Calu3 (cell line): ENCODE results near the gene CAPN10. TPM values are rescaled to one million over a fixed set of nuclear protein-coding genes. Genes with fewer than 3 reads are reported as not detected.
"Not testable (repeated sequence)": the region's sequence is repeated elsewhere in the genome, so short reads cannot be mapped to it uniquely, and the experiment has no call there.

ENCODE experiments used
- BruUV-seq: library from RNA; stranded (reverse); fragments of 400-500 nt; replicated peaks from 2 replicates; lab custom pipeline; 2021; lab: Mats Ljungman, UMichigan
- CTCF ChIA-PET: fragments of 300-600 bp; sonication (Branson Sonifier 250); formaldehyde crosslinking; loops from one replicate; lab custom pipeline; 2022; ENCODE audit warnings: antibody characterized with exemption; lab: Charles Lee
- DNase-seq: peaks from one replicate; pipeline ENCODE4 v3.0.0; 2022
- H3K27ac Mint-ChIP-seq: one replicate; pipeline ENCODE4 v1.8.0; 2022; ENCODE audit warnings: mixed read lengths; ENCODE audit not compliant: unreplicated experiment
- H3K27me3 Mint-ChIP-seq: one replicate; pipeline ENCODE4 v1.8.0; 2022; ENCODE audit warnings: mixed read lengths; ENCODE audit not compliant: unreplicated experiment
- H3K36me3 Mint-ChIP-seq: one replicate; pipeline ENCODE4 v1.8.0; 2022; ENCODE audit warnings: mild to moderate bottlenecking, moderate library complexity, mixed read lengths; ENCODE audit not compliant: insufficient read depth, unreplicated experiment
- H3K4me1 Mint-ChIP-seq: one replicate; pipeline ENCODE4 v1.8.0; 2022; ENCODE audit warnings: mild to moderate bottlenecking, low read depth, mixed read lengths; ENCODE audit not compliant: unreplicated experiment
- H3K4me3 Mint-ChIP-seq: one replicate; pipeline ENCODE4 v1.8.0; 2022; ENCODE audit warnings: mild to moderate bottlenecking, low read depth, moderate library complexity, mixed read lengths; ENCODE audit not compliant: unreplicated experiment
- H3K9me3 Mint-ChIP-seq: one replicate; pipeline ENCODE4 v1.8.0; 2022; ENCODE audit warnings: low read depth, mixed read lengths; ENCODE audit not compliant: unreplicated experiment
- CTCF ChIP-seq: fragments of 200-600 bp; IDR thresholded peaks from one replicate; pipeline ENCODE4 v1.8.0; 2022; ENCODE audit warnings: antibody characterized with exemption; ENCODE audit not compliant: unreplicated experiment
- intact Hi-C: fragments of 100-400 bp; cut with micrococcal nuclease; formaldehyde crosslinking; loops from one replicate; pipeline ENCODE4 v1.10.0; 2022; ENCODE audit not compliant: unreplicated experiment
- total RNA-seq: library from RNA; stranded (reverse); gene quantifications from 2 replicates; pipeline ENCODE4 v1.2.3, GENCODE V29; 2022

CAPN10 gene
- total RNA-seq, 1 experiment from 2014 or later, result 49.3 TPM

GRCh38 chr2:240614391-240614790 is 27.9 kb downstream of the CAPN10 start:
- peaks cover 26% of the 10 kb centered on the region for H3K36me3 Mint-ChIP-seq

GRCh38 chr2:240615396-240615795 is 28.9 kb downstream of the CAPN10 start:
- Mint-ChIP-seq H3K9me3 (peaks cover 5% of the 10 kb centered on the region), H3K4me1 (no peaks in the 10 kb centered on the region), H3K27ac (no peak overlapping the region), H3K27me3 (no peaks in the 10 kb centered on the region), H3K4me3 (no peak overlapping the region), H3K36me3 (peaks cover 36% of the 10 kb centered on the region)
- TF ChIP-seq CTCF, result no peak
- CTCF ChIA-PET, result no interaction called here
- DNase-seq, result no peak
- intact Hi-C loops, result no loop called here
- no TSS peak for BruUV-seq

More at GRCh38 chr2:240614391-240614790, 27.9 kb downstream of the CAPN10 start:
- Mint-ChIP-seq H3K27me3 (no peaks in the 10 kb centered on the region), H3K4me3 (no peak overlapping the region), H3K4me1 (peaks cover 1% of the 10 kb centered on the region), H3K9me3 (peaks cover 5% of the 10 kb centered on the region), H3K27ac (no peak overlapping the region)
- CTCF ChIA-PET, result no interaction called here
- DNase-seq, result no peak
- intact Hi-C loops, result no loop called here
- TF ChIP-seq CTCF, result no peak
- BruUV-seq, result no TSS peak

- H3K4me1 Mint-ChIP-seq, result no peaks in the 10 kb centered on the region
- no peak for DNase-seq
- CTCF ChIA-PET, result no interaction called here
- no peaks in the 10 kb centered on the region for H3K27me3 Mint-ChIP-seq
- no TSS peak for BruUV-seq
- intact Hi-C loops, result no loop called here
- peaks cover 40% of the 10 kb centered on the region for H3K36me3 Mint-ChIP-seq
- H3K4me3 Mint-ChIP-seq, result no peak overlapping the region
- no peak overlapping the region for H3K27ac Mint-ChIP-seq
- TF ChIP-seq CTCF, result no peak
- H3K9me3 Mint-ChIP-seq, result peaks cover 5% of the 10 kb centered on the region
These were observed 29.4 kb downstream of the CAPN10 start for GRCh38 chr2:240615820-240616547.

GRCh38 chr2:240616860-240617666 is 30.5 kb downstream of the CAPN10 start:
- intact Hi-C loops, CTCF ChIA-PET, H3K27ac Mint-ChIP-seq, DNase-seq, H3K9me3 Mint-ChIP-seq, H3K27me3 Mint-ChIP-seq, H3K4me1 Mint-ChIP-seq, H3K4me3 Mint-ChIP-seq, BruUV-seq: not testable (repeated sequence)
- H3K36me3 Mint-ChIP-seq, result peaks cover 50% of the 10 kb centered on the region
